ENCODE measurements around the gene VPS16.
A peak's percentile ranks its signal among the peaks of the same experiment; 100 is the strongest.

The VPS16 gene

DNA sequence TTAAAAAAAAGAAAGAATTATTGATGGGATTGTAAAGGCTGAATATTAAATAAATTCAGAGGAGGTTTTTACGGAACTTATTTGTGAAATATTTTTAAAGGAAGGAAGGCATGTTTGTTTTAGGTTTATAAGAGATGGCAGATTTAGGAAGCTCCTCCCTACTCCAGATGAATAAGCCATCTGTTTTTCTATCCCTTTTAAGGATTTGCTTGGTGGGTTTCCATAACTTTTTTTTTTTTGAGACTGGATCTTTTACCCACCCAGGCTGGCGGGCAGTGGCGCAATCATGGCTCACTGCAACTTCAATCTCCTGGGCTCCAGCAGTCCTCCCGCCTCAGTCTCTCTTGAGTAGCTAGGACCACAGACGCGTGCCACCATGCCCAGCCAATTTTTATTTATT, 63.1 kb downstream of the VPS16 start:
- no peak for DNase-seq

DNA sequence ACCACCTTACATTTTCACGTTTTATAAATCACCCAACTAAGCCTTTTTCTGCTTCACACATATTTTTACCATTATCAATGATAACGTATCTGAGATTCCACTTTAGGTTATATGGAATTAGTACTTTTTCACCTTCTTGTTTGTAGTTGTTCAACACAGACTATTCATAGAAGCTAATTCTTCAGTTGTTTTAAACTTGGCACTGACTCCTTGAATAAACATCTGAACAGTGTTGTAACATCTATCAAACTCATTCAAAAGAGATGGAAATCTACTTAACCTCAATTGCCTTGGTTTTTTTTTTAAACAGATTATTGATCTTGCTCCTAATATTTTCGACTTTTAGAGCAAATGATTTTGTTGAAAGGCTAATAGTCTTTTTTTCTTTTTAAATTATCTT, 67.0 kb downstream of the VPS16 start:
- DNase-seq: no peak

DNA sequence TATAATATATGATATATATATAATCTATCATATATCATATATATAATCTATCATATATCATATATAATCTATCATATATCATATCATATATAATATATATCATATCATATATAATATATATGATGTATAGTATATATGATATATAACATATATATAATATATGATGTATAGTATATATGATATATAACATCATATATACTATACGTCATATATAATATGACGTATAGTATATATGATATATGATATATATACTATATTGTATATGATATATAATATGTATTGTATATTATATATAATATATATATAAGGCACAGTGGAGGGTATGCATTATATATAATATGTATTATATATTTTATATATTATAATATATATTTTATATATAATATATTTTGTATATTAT, 69.4 kb downstream of the VPS16 start:
- DNase-seq: no peak

DNA sequence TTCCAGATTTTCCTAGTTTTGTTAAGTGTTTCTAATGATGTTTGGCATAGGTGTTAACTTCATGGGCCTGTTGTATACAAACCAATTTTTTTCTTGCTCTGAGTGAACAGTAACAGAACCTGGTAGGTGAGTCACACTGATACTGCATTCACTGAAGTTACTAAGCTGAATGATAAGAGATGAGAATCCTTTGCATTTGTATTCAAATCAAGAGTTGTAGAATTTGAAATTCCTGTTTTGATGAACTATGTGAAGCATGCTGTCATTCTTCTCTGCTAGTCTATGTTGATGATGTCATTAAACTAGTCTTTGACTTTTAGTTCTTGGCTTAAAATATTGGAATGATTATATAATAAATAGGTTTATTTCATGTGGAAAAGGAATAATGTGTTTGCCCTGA, 70.7 kb downstream of the VPS16 start:
- no peak for DNase-seq

DNA sequence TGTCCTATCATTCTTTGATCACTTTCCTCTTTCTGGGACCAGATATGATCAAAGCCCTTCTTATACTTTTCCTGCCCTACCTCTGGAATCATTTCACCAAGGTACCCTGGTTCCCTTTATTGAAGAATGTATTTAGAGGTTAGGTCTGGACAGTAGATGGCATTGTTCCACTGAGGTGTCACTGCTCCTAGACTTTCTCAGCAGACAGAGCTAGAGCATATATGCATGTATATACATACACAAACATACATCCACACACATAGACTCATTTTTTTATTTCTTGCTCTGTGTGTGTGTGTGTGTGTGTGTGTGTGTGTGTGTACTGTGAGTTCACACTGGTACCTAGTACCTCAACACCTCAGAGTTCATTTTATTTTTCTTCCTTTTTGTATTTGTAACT, 73.6 kb downstream of the VPS16 start:
- peak; percentile 15 for DNase-seq
